GM21423 (cell line): ENCODE measurements around the gene TRERF1.
"Not testable (repeated sequence)": the region's sequence is repeated elsewhere in the genome, so short reads cannot be mapped to it uniquely, and the experiment has no call there.

Source experiments
- ATAC-seq: cut with Tn5 transposase; IDR thresholded peaks from one replicate; pipeline ENCODE4 v1.9.1; 2021; ENCODE audit warnings: mild to moderate bottlenecking, moderate library complexity; ENCODE audit not compliant: unreplicated experiment

Gene TRERF1

GRCh38 chr6:42339991-42340401, 111.7 kb downstream of the TRERF1 start:
- ATAC-seq, result no peak

- no peak for ATAC-seq
These were observed 112.9 kb downstream of the TRERF1 start for GRCh38 chr6:42338744-42339222.

- ATAC-seq, result no peak
These were observed 113.6 kb downstream of the TRERF1 start for GRCh38 chr6:42337985-42338743.

GRCh38 chr6:42336431-42336830, 115.3 kb downstream of the TRERF1 start:
- ATAC-seq, result no peak

GRCh38 chr6:42335896-42336295, 115.8 kb downstream of the TRERF1 start:
- ATAC-seq, result no peak

DNA sequence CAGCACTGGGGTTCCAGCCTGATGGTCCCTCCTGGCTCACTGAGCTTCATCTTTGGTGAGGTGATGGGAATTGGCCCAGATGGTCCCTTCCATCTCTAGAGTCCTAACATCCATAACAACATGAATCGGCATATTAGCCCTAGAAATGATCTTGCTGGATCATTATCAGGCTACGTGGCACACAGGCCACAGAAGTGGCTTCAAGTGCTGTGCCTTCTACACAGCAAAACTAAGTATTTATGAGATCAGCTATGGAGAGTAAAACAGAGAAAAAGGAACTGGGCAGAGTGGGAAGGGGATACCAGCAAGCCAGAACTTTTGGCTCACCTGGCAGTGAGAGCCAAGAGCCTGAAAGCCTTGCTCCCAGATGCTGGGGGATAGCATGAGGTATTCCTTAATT, 116.9 kb downstream of the TRERF1 start:
- ATAC-seq, result no peak

GRCh38 chr6:42333612-42334011, 118.1 kb downstream of the TRERF1 start:
- no peak for ATAC-seq

GRCh38 chr6:42332916-42333315, 118.8 kb downstream of the TRERF1 start:
- no peak for ATAC-seq

DNA sequence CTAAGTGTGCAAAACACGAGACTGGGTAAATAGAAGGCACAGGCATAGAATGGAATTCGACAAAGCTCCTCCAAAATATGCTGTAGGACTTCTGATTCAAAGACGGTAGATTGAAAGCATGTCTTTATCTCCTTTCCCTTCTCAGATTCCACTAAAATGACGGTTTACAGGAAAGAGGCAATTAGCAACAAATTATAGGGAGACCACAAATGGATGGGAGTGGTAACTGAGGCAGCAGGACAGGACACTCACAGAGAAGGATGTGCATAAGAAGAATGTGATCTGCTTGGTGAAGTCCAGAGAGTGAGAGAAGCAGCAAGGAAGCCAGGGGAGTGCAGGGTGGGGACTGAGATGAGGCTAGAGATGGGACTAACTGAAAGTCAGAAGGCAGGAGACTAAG, 120.7 kb downstream of the TRERF1 start:
- ATAC-seq, result no peak

GRCh38 chr6:42326248-42326647, 125.5 kb downstream of the TRERF1 start:
- ATAC-seq, result no peak

DNA sequence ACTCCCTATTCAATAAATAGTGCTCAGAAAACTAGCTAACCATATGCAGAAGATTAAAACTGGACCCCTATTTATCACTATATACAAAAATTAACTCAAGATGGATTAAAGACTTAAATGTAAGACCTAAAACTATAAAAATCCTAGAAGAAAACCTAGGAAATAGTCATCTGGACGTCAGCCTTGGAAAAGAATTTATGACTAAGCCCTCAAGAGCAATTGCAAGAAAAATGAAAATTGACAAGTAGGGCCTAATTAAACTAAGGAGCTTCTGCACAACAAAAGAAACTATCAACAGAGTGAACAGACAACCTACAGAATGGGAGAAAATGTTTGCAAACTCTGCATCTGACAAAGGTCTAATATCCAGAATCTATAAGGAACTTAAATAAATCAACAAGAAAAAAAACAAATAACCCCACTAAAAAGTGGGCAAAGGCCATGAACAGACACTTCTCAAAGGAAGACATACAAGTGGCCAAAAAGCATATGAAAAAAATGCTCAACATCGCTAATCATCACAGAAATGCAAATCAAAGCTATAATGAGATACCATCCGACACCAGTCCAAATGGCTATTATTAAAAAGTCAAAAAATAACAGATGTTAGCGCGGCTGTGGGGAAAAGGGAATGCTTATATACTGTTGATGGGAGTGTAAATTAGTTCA, 126.9 kb downstream of the TRERF1 start:
- ATAC-seq, result not testable (repeated sequence)

- no peak for ATAC-seq
These were observed 129.1 kb downstream of the TRERF1 start for GRCh38 chr6:42322676-42323075.

DNA sequence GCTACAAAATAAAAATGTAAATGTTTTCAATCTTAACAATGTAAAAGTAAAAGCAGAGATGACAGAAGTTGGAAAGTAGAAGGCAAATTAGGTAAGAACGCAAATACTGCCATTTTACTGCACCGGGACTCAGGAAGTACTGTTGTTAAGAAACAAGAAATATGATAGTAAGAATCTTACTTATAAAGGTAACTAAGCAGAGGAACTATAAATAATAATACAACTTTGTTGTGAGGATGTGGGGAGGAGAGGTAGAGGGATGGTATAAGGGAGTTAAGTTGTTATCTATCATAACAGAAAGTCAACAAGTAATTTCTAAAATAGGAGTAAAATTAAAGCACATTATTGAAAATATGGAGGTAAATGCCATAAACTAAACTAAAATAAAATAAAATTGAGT, 129.8 kb downstream of the TRERF1 start:
- ATAC-seq, result no peak

DNA sequence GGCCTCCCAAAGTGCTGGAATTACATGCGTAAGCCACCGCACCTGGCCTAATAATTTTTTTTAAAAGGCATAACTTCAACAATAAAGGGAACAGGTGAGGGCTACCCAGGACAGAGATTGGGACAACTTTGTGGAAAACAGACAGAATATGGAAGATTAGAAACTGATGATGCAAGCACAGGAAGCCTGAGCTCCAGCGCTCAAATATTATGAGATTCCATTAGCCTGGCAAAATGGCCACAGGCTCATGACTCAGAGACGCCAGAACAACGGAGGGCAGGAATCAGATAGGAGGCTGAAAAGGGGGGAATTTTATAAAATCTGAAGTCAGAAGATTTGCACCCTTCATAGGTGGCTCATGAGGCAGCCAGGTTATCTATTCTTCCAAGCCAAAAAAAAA, 131.0 kb downstream of the TRERF1 start:
- no peak for ATAC-seq

DNA sequence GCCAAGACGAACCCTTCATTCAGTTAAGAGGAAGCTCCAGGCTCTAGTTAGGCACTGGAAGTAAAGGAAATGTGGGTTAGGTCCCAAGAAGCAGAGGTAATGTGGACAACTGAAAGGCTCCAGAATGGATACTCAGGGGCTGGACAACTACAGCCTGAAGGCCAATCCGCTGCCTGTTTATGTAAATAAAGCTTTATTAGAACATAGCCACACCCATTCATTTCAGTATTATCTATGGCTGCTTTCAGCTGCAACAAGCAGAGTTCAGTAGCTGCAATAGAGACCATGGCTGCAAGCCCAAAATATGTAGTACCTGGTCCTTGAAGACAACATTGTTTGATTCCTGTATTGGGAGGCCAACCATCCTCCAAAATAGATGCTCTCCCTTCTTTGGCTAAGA, 133.2 kb downstream of the TRERF1 start:
- no peak for ATAC-seq

DNA sequence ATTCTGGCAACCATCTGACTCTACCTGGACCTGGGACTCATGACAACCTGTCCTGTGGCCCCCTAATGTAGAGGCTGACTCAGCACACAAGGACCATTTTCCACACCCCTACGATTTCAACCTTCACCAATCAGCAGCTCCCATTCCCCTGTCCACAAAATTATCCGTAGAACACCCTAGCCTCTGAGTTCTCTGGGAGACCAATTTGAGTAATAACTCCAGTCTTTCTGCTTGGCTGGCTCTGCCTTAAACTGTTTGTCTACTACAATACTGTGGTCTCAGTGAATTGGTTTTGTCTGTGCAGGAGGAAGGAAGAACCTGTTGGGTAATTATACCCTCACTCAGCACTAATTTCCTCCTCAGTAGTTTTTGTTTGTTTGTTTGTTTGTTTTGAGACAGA, 134.7 kb downstream of the TRERF1 start:
- no peak for ATAC-seq

DNA sequence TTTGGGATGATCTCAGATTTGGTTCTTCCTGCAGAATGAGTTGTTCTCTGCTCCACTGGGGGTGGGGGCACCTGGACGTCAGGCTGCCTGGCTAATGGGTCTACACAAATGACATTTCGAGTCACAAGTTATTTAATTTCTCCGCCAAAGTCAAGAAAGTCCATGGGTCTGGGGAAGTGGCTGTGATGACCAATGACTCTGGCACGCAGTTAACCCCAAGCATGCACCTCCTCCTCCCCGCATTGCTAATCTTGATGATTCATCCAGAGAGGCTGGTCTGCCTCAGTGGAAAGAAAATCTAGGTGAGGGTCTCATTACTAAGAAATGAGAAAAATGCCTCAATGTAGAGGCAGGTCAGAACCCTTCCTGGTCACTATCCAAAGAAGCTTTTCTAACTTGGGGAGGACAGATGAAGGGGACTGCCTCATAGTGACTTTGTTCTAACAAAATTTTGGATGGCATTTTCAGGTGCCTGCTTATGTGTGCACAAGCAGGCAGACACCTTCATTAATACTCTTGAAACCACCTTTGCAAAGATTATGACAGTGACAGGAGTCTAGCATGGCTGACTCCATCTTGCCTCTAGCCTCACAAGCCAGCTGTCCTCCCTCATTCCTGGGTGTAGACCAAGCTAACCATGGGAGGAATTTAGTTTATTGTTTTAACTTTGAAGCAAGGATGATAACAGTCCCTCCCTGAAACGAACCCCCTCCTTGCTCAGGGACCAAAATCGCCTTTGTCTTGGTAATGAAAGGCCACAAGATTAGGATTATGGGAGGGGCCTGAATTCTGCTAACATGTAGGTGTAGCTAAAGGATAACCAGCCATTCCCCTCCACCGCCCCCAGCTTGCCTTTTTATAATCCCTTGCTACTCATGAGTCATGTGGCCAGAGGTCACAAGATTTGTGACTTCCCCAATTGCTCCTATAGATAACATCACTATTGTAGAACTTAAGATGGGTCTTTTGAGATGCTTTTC, 135.4 kb downstream of the TRERF1 start:
- ATAC-seq, result no peak

GRCh38 chr6:42315259-42315990, 136.3 kb downstream of the TRERF1 start:
- ATAC-seq, result no peak

DNA sequence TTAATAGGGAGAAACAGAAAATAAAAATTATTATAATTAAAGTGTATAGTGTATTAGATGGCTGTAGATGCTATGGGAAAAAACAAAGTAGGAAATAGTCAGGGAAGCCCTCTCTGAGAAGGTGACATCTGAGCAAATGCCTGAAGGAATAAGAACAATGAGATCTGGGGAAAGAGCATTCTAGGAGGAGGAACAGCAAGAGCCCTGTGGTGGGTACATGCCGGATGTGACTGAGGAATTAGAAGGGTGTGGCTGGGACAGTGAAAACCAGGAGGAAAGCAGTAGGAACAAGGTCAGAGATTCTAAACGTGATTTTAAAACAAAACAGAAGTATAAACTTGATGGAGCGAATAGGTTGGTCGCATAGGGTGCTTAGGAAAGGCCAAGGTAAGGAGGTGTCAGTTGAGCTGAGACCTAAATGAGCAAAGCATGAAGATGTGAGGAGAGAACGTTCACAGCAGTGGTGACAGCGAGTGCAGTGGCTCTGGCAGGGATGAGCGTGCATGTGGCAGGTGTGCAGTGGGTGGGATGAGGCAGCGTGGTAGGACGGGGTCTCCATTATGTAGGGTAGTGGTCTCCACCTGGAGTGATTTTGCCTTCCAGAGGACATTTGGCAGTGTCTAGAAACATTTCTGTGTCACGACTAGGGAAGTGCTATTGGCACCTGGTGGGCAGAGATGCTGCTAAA, 137.0 kb downstream of the TRERF1 start:
- ATAC-seq, result no peak
